ENCODE measurements around the gene SH2D3C. TPM values are rescaled to one million over a fixed set of nuclear protein-coding genes. Genes with fewer than 3 reads are reported as not detected.

Gene SH2D3C
- polyA plus RNA-seq, 1 donor from 2014 or later = 14.5 TPM

- Histone ChIP-seq H3F3A (ENCODE audit: insufficient read depth, low read length, poor library complexity, severe bottlenecking) (no peaks in the 10 kb centered on the region), H4K20me1 (ENCODE audit: insufficient read depth) (no peaks in the 10 kb centered on the region), H3K9me2 (ENCODE audit: insufficient read depth, low read length) (no peaks in the 10 kb centered on the region), H3K4me3 (ENCODE audit: low read length) (no peak overlapping the region), H3K4me2 (ENCODE audit: low read length) (no peak overlapping the region), H3K9me3 (ENCODE audit: low read length) (no peaks in the 10 kb centered on the region), H3K79me2 (replicated peaks; ENCODE audit: insufficient read depth, low read length) (no peaks in the 10 kb centered on the region), H3K9ac (ENCODE audit: low read length) (no peak overlapping the region), H2AFZ (ENCODE audit: low read depth, low read length) (no peak overlapping the region), H3K36me3 (ENCODE audit: insufficient read depth, low read length) (no peaks in the 10 kb centered on the region), H3K27me3 (ENCODE audit: insufficient read depth, low read depth, low read length) (no peaks in the 10 kb centered on the region), H3K27ac (ENCODE audit: low read length) (no peak overlapping the region)
- no peak for TF ChIP-seq EZH2 (IDR thresholded peaks at IDR 0.05; ENCODE audit: borderline replicate concordance, insufficient read depth, low read length, poor library complexity, severe bottlenecking)
Measured at GRCh38 chr9:127700140-127700539, 78.3 kb downstream of the SH2D3C start.

GRCh38 chr9:127698985-127699670, 79.3 kb downstream of the SH2D3C start:
- H3K9ac ChIP-seq (ENCODE audit: low read length) = no peak overlapping the region
- peak overlapping the region; percentile 57 for H3K4me3 ChIP-seq (ENCODE audit: low read length)
- no peaks in the 10 kb centered on the region for H3F3A ChIP-seq (ENCODE audit: insufficient read depth, low read length, poor library complexity, severe bottlenecking)
- H3K9me2 ChIP-seq (ENCODE audit: insufficient read depth, low read length) = no peaks in the 10 kb centered on the region
- no peaks in the 10 kb centered on the region for H3K27me3 ChIP-seq (ENCODE audit: insufficient read depth, low read depth, low read length)
- no peaks in the 10 kb centered on the region for H3K36me3 ChIP-seq (ENCODE audit: insufficient read depth, low read length)
- H3K27ac ChIP-seq (ENCODE audit: low read length) = no peak overlapping the region
- H3K4me2 ChIP-seq (ENCODE audit: low read length) = no peak overlapping the region
- TF ChIP-seq SMC3 (conservative IDR thresholded peaks at IDR 0.05; ENCODE audit: poor library complexity) = no peak
- no peak for TF ChIP-seq RAD21 (conservative IDR thresholded peaks at IDR 0.05)
- TF ChIP-seq EZH2 (IDR thresholded peaks at IDR 0.05; ENCODE audit: borderline replicate concordance, insufficient read depth, low read length, poor library complexity, severe bottlenecking) = no peak
- no peak for TF ChIP-seq REST (IDR thresholded peaks at IDR 0.05; ENCODE audit: borderline replicate concordance)
- no peak for TF ChIP-seq CTCF (IDR thresholded peaks at IDR 0.05; ENCODE audit: poor library complexity, severe bottlenecking)
- TF ChIP-seq EP300 (conservative IDR thresholded peaks at IDR 0.05; ENCODE audit: poor library complexity, severe bottlenecking) = no peak
- TF ChIP-seq TAF1 (IDR thresholded peaks at IDR 0.05; ENCODE audit: low read depth) = no peak
- no peak for TF ChIP-seq MXI1 (conservative IDR thresholded peaks at IDR 0.05; ENCODE audit: poor library complexity, severe bottlenecking)
- TF ChIP-seq POLR2AphosphoS5 (IDR thresholded peaks at IDR 0.05) = no peak
- H4K20me1 ChIP-seq (ENCODE audit: insufficient read depth) = no peaks in the 10 kb centered on the region
- no peaks in the 10 kb centered on the region for H3K9me3 ChIP-seq (ENCODE audit: low read length)
- H2AFZ ChIP-seq (ENCODE audit: low read depth, low read length) = no peak overlapping the region
- no peaks in the 10 kb centered on the region for H3K79me2 ChIP-seq (replicated peaks; ENCODE audit: insufficient read depth, low read length)
